ENCODE data around the gene CAMTA1. TPM values are rescaled to one million over a fixed set of nuclear protein-coding genes. Genes with fewer than 3 reads are reported as not detected.
"Not testable (repeated sequence)": the region's sequence is repeated elsewhere in the genome, so short reads cannot be mapped to it uniquely, and the experiment has no call there.

The CAMTA1 gene
- total RNA-seq, 1 donor from 2014 or later, result 30.6 TPM

DNA sequence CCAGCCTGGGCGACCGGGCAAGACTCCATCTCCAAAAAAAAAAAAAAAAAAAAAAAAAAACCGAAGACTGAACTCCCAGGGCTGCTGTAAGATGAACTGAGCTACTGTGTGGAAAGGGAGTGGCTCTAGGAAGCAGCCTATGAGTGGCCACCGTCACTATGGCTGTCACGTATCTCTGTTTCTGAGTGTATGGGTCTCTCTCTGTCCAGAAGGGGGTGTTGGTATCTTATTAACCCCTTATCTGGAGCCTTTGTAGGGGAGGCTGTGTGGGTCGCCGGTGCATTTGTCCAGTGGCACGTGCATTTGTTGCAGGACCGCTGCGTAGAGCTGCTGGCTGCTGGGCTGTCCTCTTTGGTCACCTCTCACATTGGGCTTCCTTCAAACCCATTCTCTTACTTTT lies 326.6 kb downstream of the CAMTA1 start:
- DNase-seq, result no peak

GRCh38 chr1:7113136-7113535 lies 327.9 kb downstream of the CAMTA1 start:
- DNase-seq, result no peak

DNA sequence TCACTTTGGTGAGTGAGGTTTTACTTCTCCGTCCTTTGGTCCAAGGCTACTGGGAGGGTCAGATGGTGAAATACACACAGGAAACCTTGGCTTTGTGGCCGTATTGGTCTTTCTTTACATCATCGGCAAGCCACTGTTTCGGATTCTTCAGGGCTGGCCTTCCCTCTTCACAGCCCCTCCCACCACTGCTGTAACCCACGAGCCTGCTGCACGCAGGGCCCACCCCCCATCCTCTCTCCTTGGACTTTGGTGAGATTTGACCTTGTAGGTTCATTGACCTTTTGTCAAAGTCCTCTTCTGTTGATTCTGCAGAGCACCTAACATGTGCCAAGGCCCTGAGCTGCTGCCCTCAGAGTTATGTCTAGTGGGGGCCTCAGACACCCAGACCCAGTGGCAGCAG lies 328.6 kb downstream of the CAMTA1 start:
- no peak for DNase-seq

DNA sequence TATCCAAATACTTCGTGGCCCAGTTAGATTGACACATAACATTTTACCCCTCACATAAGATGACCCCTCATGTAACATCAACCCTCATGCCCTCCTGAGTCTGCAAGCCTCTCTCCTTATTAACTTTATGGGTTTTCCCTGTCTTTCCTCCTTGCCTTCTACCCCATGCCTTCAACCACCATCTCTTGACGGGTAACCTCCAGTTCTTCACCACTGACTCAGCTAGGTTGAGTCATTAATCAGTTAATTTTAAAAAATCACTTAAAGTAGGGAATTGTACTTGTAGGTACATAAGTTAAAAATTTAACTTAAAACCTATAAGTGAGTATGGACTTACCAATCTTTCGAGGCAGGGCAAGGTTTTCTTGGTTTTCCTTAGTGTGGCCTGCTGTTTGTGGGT lies 330.7 kb downstream of the CAMTA1 start:
- DNase-seq, result no peak

DNA sequence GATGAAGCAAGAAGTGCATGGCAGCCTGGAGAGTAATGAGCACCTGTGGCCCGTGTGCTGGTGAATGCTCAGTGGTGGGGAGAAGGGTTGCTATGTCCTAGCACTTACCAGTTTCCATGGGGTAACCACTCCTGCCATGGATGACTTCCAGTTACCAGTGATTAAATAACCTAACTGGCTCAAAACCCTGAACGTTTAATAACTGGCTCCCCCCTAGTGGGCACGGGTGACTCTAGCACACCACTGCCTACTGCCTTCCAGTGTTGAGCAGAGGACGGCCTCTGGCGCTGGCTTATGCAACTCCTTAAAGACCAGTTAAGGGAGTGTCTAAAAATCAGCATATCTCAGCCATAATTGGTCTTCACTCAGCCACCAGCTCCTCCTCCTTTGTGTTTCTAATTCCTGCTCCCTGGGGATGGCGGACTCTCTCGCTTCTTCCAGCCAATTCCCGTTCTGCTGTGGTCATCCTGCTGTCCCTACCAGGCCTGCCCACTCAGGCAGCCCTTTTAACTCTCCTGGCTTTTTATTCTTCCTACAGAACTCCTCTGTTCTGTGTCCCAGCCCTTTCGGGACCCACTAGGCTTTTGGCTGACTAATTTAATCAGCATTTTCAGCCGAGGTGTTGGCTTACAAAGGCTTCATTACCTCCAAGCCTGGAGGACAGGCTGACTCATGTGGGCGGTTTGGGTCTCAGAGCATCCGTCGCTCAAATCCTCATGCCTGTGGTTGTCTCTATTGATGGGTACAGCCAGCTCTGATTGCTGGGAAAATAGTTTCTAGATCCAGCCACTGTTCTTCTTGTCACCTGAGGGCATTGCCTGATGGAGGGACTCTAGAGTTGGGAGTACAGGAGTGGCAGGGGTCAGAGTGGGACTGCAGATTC lies 332.4 kb downstream of the CAMTA1 start:
- no peak for DNase-seq

DNA sequence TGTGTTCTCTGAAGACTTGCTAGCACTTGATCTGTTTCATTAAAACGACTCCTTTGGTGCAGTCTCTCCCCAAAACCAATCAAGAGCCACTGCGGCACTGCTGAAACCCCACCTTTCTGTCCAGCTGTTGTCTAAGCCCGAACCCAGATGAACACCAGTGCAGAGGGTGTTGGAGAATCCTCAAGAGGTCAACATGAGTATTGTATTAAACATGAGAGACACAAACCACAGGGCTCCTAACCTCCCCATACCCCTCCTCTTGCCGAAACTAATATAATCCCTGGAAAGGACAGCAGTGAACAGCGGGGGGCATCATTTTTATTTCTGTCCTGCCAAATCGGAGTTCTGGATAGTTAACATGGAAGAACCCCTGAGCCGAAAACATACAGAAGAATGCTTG lies 333.9 kb downstream of the CAMTA1 start:
- no peak for DNase-seq

DNA sequence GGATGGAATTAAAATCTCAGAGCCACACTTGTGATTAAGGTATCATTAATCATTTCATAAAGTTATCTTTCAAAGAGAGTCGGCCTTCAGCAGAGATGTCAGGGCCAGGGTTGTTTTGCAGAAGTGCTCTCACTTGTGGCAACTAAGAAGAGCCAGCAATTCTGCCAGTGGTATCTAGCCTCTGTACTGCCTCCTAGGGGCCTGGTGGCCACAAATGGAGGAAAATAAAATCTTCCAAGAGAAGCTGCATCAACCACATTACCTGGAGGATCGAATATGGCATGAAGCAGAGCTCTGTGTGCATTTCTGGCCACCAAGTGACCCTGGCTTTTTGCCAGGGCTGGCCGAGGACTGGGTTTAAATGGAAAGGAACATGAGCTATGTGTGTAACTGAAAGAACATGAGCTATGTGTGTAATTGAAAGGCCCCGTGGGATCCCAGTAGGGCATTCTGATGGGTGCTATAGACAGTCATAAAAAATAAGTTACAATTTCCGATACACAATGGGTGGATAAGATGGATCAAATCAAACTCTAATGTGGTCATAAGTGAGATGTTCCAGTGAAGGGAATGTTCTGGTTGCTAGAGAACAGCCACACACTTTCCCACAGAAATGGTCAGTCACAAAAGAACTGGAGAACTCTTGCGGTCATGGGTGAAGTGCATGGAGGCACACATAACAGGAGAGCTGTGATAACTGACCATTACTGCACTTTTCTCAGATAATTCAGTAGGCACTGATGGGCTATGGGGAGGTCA lies 335.8 kb downstream of the CAMTA1 start:
- DNase-seq, result no peak

GRCh38 chr1:7121622-7121988 lies 336.4 kb downstream of the CAMTA1 start:
- no peak for DNase-seq

GRCh38 chr1:7127322-7128075 lies 342.2 kb downstream of the CAMTA1 start:
- no peak for DNase-seq

DNA sequence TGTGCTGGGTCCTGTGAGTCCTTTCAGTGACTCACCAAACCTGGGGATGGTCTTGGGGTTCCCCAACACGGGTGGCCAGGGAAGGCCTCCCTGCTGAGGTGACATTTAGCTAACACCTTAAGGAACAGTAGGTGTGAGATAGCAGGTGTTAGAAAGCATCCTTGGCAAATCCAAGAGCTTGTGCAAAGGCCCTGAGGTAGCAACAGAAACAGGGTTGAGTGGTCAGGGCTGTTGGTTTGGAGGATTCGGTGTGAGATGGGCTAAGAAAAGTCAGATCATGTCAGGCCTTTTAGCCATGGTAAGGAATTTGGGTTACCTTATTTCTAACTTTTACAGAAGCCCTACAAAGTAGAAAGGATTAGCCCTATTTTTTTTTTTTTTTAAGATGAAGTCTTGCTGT lies 343.0 kb downstream of the CAMTA1 start:
- DNase-seq, result no peak

GRCh38 chr1:7130127-7130526 lies 344.9 kb downstream of the CAMTA1 start:
- DNase-seq, result no peak

DNA sequence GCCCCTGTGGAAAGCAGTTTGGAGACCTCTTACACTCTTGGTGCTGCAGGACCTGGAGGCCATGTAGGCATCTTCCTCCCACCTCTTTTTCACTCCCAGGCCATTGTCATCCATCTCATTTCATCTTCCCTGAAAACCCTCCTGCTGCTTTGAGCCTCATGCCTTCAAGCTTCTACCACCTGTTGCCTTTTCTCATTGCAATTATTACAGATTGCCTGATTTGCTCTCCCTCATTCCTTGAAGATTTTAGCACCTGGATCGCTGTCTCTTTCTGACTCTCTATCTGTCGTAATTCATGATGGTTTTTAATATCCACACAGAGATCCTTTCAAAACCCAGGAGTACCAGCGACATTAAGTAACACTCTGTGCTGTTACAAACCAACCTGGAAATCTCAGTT lies 350.2 kb downstream of the CAMTA1 start:
- DNase-seq, result no peak

GRCh38 chr1:7136166-7136953 lies 351.1 kb downstream of the CAMTA1 start:
- DNase-seq, result no peak

GRCh38 chr1:7140251-7140650 lies 355.0 kb downstream of the CAMTA1 start:
- no peak for DNase-seq

DNA sequence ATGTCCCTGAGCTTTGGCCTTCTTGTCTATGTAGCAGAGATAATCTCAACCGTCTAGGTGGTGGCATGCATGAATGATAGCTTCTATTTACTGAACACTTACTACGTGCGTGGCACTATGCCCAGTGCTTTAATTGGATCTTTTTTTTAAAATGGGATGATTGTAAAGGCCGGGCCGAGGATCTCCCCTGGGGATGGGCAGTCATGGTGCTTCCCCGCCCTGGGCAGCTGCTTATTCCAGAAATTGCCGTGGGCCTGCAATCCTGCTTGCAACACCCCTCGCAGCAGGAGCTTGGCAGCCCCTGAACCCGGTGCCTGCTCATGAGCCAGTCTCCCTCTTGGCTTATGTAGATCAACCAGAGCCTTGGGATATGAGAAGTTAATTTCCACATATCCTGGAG lies 360.7 kb downstream of the CAMTA1 start:
- no peak for DNase-seq

GRCh38 chr1:7146710-7147109 lies 361.5 kb downstream of the CAMTA1 start:
- DNase-seq, result no peak

GRCh38 chr1:7147581-7148282 lies 362.5 kb downstream of the CAMTA1 start:
- not testable (repeated sequence) for DNase-seq

DNA sequence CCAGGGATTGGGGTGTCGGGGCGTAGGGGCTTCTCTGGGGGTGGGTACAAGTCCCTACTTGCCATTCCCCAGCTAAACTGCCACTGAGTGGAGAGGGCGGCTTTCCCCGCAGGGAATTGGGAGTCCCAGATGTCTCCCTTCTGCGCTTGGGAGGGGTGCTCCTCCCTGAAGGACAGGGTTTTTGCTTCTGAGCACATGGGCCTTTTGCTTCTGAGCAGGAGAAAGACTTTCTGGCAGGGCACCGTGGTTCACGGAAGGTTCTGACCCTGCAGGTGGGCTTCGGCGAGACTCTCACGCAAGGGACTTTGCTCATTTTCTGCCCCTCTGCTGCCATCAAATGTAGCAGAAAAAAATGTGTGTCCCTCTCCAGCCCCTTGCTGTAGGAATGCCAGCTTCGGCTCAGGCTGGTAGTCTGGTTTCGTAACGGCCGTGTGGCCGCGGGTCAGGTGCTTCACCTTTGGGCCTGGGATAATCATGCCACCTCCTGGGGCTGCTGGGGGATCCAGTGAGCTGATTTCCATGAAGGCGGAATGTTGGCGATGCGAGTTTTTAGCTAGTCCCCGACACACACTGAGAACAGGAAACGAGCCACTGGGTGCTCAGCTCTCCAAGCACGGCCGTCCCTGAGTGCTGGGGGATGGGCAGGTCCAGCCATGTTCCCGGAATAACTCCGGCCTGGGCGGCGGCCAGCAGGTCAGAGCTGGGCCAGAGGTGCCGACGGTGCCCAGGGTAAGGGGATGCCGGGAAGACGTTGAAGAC lies 364.0 kb downstream of the CAMTA1 start:
- no peak for DNase-seq

DNA sequence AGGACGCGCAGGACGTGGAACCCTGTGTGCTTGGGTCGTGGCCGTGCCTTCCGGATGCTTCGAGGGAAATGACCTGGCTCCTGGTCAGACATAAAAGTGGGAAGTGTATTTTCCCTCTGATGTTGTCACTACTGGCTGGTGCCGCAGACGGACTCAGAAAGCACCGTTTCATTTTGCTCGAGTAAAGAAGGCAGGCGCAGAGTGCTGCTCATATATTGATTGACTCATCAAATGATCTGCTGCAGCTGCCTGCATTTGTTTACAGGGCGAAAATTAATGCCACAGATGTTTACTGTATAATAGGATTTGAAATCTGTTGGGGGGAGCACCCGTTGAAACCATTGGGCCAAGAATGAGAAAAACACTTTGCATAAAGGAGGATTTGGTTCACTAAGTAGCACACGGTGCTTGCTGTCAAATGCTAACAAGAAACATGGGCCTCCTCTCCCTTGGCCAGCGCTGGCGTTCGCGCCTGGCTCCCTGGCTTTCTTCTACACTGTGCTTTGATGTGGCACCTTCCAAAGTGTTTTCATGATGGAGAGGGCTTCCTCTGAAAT lies 365.5 kb downstream of the CAMTA1 start:
- DNase-seq, result no peak

DNA sequence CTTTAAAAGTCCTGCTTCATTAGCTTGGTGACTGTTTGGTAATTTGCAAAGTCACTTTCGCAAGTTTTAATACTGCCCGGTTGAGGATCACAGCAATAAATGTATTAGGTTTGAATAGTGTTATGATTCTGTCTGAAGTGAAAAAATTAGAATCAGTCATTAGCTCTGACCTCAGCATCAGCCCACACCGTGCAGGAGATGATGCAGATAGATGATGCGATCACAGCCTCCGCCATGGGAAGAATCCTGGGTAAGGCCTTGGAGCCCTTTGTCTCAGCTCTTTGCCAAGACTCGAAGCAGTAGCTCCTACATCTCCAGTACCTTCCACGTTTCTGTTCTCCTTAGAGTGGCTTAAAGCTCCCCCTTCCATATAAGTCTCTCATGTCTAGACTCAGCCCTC lies 366.7 kb downstream of the CAMTA1 start:
- DNase-seq, result no peak

All from skin of body (tissue), 2 donors.